Lower leg skin (tissue), 4 donors: Measurements from ENCODE around the gene SLIT3. TPM values are rescaled to one million over a fixed set of nuclear protein-coding genes. Genes with fewer than 3 reads are reported as not detected.
A peak's percentile ranks its signal among the peaks of the same experiment; 100 is the strongest.

Experiments
- DNase-seq, 2 donors: peaks; one replicate each; pipeline ENCODE4 v3.0.0-alpha.2; 2019; ENCODE audit warnings: low spot score in 2 of 2
- H3K4me3 ChIP-seq: fragments of 200-600 bp; sonication (generic); 2 replicates; pipeline ENCODE4 v1.5.1; 2017; ENCODE audit warnings: mild to moderate bottlenecking, low read depth; ENCODE audit not compliant: poor library complexity, severe bottlenecking
- POLR2A ChIP-seq, 2 donors: fragments of 450-650 bp; IDR thresholded peaks; one replicate each; pipeline ENCODE4 v1.6.1; 2016 to 2017; ENCODE audit warnings: antibody characterized with exemption in 2 of 2, mild to moderate bottlenecking in 1 of 2, moderate library complexity in 1 of 2
- WGBS, 2 donors: methylation state at CpG; one replicate each; pipeline ENCODE4 v1.1.5; 2018; 5-methylcytosine and 5-hydroxymethylcytosine counted together
- intact Hi-C: fragments of 100-400 bp; cut with DNase I; formaldehyde crosslinking; loops from one replicate; pipeline ENCODE4 v1.15.0; 2023; ENCODE audit warnings: low total_unique reads
- total RNA-seq, 4 donors: library from RNA; depleted of rRNA; stranded (reverse); fragments of >200 nt; gene quantifications; one replicate each; pipeline ENCODE4 v1.1.0, GENCODE V29; 2016
- TF ChIP-seq, protein P1 (sequence below), 3 donors: fragments of 450-650 bp; IDR thresholded peaks; one replicate each; pipeline ENCODE4 v1.5.1; 2016; ENCODE audit warnings: antibody characterized with exemption in 3 of 3, mild to moderate bottlenecking in 3 of 3, moderate library complexity in 2 of 3

The SLIT3 gene
- total RNA-seq, 4 donors from 2014 or later = 12.4 to 66.0 (median 22.8) TPM

GRCh38 chr5:168916852-168917251 is 384.1 kb downstream of the SLIT3 start:
- no peak for DNase-seq
- intact Hi-C loops = no loop called here
- 44 to 46% methylated on average over 6 of the region's 6 CpGs for WGBS, 2 donors

DNA sequence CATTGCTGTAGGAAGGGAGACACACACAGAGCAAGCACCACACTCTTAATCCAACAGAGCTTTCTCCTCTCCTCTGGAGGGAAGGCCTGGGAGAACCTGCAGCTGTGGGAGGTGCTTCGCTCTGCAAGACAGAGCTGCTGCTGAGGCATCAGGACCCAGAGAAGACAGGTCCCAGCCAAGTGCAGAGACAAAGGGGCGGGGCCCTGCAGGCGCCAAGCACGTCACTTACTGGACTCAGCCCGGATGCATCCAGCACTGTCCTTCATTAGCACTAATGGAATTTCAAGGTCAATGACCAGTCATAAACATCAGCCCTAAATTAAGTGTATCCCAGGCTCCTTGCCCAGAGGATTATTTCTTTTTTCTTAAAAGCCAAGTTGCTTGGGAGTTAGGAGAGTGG is 384.7 kb downstream of the SLIT3 start:
- no peak for DNase-seq
- intact Hi-C loops = no loop called here

More at GRCh38 chr5:168916852-168917251, 384.1 kb downstream of the SLIT3 start:
- no peak for TF ChIP-seq POLR2A (IDR thresholded peaks at IDR 0.05)
- TF ChIP-seq, protein P1, sequence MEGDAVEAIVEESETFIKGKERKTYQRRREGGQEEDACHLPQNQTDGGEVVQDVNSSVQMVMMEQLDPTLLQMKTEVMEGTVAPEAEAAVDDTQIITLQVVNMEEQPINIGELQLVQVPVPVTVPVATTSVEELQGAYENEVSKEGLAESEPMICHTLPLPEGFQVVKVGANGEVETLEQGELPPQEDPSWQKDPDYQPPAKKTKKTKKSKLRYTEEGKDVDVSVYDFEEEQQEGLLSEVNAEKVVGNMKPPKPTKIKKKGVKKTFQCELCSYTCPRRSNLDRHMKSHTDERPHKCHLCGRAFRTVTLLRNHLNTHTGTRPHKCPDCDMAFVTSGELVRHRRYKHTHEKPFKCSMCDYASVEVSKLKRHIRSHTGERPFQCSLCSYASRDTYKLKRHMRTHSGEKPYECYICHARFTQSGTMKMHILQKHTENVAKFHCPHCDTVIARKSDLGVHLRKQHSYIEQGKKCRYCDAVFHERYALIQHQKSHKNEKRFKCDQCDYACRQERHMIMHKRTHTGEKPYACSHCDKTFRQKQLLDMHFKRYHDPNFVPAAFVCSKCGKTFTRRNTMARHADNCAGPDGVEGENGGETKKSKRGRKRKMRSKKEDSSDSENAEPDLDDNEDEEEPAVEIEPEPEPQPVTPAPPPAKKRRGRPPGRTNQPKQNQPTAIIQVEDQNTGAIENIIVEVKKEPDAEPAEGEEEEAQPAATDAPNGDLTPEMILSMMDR (IDR thresholded peaks at IDR 0.05) = no peak
- no peak overlapping the region for H3K4me3 ChIP-seq

GRCh38 chr5:168914491-168914890 is 386.4 kb downstream of the SLIT3 start:
- intact Hi-C loops = no loop called here
- no peak overlapping the region for H3K4me3 ChIP-seq
- WGBS, 2 donors = 72 to 79% methylated on average over 5 of the region's 5 CpGs
- TF ChIP-seq, protein P1 (IDR thresholded peaks at IDR 0.05) = no peak
- TF ChIP-seq POLR2A (IDR thresholded peaks at IDR 0.05) = no peak
- DNase-seq = peak in 1 of 2 donors; percentile 7

More for the DNA sequence above, 384.7 kb downstream of the SLIT3 start:
- WGBS, 2 donors = 18 to 38% methylated on average over 5 of the region's 5 CpGs
- TF ChIP-seq, protein P1 (IDR thresholded peaks at IDR 0.05) = no peak
- no peak for TF ChIP-seq POLR2A (IDR thresholded peaks at IDR 0.05)
- no peak overlapping the region for H3K4me3 ChIP-seq

GRCh38 chr5:168910874-168911273 is 390.1 kb downstream of the SLIT3 start:
- WGBS, 2 donors = 81% methylated on average over 6 of the region's 6 CpGs
- TF ChIP-seq, protein P1 (IDR thresholded peaks at IDR 0.05) = no peak
- no peak for TF ChIP-seq POLR2A (IDR thresholded peaks at IDR 0.05)
- DNase-seq = no peak
- intact Hi-C loops = no loop called here
- no peak overlapping the region for H3K4me3 ChIP-seq

GRCh38 chr5:168908207-168908606 is 392.7 kb downstream of the SLIT3 start:
- H3K4me3 ChIP-seq = no peak overlapping the region
- DNase-seq = no peak
- WGBS, 2 donors = 63 to 64% methylated on average over 9 of the region's 9 CpGs
- no peak for TF ChIP-seq POLR2A (IDR thresholded peaks at IDR 0.05)
- TF ChIP-seq, protein P1 (IDR thresholded peaks at IDR 0.05) = no peak
- intact Hi-C loops = no loop called here

- WGBS, 2 donors = 81 to 86% methylated on average over 2 of the region's 2 CpGs
Measured at GRCh38 chr5:168903061-168903460, 397.9 kb downstream of the SLIT3 start.

More at GRCh38 chr5:168903061-168903460, 397.9 kb downstream of the SLIT3 start:
- no peak for TF ChIP-seq POLR2A (IDR thresholded peaks at IDR 0.05)
- TF ChIP-seq, protein P1 (IDR thresholded peaks at IDR 0.05) = no peak
- DNase-seq = no peak
- H3K4me3 ChIP-seq = no peak overlapping the region
- intact Hi-C loops = no loop called here
